Keratinocyte (primary cell): ENCODE results near the gene DIAPH2.

Source experiments
- EZH2 ChIP-seq: IDR thresholded peaks from one replicate; pipeline ENCODE4 v1.6.1; 2012; ENCODE audit warnings: inconsistent platforms, mild to moderate bottlenecking, low read length, moderate library complexity
- TF ChIP-seq, protein P1 (sequence below), 3 experiments: IDR thresholded peaks in 1 of 3; conservative IDR thresholded peaks in 1 of 3; optimal IDR thresholded peaks in 1 of 3; 2 replicates in 2 of 3; 3 replicates in 1 of 3; pipeline versions ENCODE3 to v1.5.1; 2011; ENCODE audit warnings: low read length in 3 of 3, mild to moderate bottlenecking in 3 of 3, moderate library complexity in 2 of 3, control low read depth in 1 of 3, inconsistent platforms in 1 of 3; ENCODE audit not compliant: insufficient read depth in 2 of 3; ENCODE audit errors: extremely low read depth in 1 of 3

DNA sequence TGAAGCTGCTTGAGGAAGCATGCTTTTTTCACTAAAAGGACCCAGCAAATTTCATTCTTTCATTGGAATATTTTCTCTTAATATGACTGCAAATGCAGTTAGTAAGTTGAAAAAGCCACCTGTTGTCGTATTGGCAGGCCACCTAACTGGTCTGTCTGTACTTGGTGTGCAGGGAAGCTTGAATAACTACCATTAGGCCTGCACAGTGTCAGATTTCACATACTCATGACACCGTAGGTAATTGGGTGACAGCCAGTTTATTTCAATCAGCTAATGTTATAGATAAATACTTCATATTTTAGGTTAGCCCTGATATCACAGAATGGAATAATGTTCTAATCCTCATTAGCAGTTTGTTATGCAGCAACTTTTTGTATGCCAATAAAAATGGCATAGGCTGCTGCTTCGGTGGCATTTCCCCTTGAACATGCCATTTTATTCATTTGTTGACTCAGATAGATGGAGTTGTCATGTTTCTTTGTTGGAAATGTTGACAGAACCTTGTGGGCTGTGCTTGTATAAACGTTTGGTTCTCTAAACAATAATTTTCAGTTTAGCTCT lies 372.8 kb downstream of the DIAPH2 start:
- TF ChIP-seq, protein P1, sequence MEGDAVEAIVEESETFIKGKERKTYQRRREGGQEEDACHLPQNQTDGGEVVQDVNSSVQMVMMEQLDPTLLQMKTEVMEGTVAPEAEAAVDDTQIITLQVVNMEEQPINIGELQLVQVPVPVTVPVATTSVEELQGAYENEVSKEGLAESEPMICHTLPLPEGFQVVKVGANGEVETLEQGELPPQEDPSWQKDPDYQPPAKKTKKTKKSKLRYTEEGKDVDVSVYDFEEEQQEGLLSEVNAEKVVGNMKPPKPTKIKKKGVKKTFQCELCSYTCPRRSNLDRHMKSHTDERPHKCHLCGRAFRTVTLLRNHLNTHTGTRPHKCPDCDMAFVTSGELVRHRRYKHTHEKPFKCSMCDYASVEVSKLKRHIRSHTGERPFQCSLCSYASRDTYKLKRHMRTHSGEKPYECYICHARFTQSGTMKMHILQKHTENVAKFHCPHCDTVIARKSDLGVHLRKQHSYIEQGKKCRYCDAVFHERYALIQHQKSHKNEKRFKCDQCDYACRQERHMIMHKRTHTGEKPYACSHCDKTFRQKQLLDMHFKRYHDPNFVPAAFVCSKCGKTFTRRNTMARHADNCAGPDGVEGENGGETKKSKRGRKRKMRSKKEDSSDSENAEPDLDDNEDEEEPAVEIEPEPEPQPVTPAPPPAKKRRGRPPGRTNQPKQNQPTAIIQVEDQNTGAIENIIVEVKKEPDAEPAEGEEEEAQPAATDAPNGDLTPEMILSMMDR (optimal IDR thresholded peaks at IDR 0.05 in 1 of 3, IDR thresholded peaks at IDR 0.05 in 1 of 3, conservative IDR thresholded peaks at IDR 0.05 in 1 of 3; ENCODE audit: extremely low read depth in 1 of 3, insufficient read depth in 2 of 3, low read length in 3 of 3): no peak
- no peak for TF ChIP-seq EZH2
